HEK293 (cell line): ENCODE data around the gene ALLC.

Experiments used
- GLI2 ChIP-seq: fragments of 450-650 bp; formaldehyde crosslinking; IDR thresholded peaks from 2 replicates; pipeline ENCODE4; 2017; ENCODE audit warnings: missing biosample characterization, missing genetic modification characterization, low read depth, borderline replicate concordance
- ZEB2 ChIP-seq: fragments of 450-650 bp; formaldehyde crosslinking; IDR thresholded peaks from 2 replicates; pipeline ENCODE4 v1.5.1; 2016; ENCODE audit warnings: missing biosample characterization, missing genetic modification characterization
- ZFP3 ChIP-seq: fragments of 450-650 bp; formaldehyde crosslinking; IDR thresholded peaks from 2 replicates; pipeline ENCODE4 v1.5.1; 2016; ENCODE audit warnings: low read depth, missing biosample characterization, missing genetic modification characterization
- ZNF473 ChIP-seq: fragments of 450-650 bp; formaldehyde crosslinking; IDR thresholded peaks from 2 replicates; pipeline ENCODE4 v1.5.1; 2017; ENCODE audit warnings: missing biosample characterization, missing genetic modification characterization
- TF ChIP-seq, protein P1 (sequence below): fragments of 450-650 bp; formaldehyde crosslinking; IDR thresholded peaks from 2 replicates; pipeline ENCODE4 v1.5.1; 2016; ENCODE audit warnings: missing biosample characterization, missing genetic modification characterization
- TF ChIP-seq, protein P2 (sequence below): fragments of 450-650 bp; formaldehyde crosslinking; IDR thresholded peaks from 2 replicates; pipeline ENCODE4 v1.5.1; 2016; ENCODE audit warnings: missing biosample characterization, missing genetic modification characterization, low read depth

DNA sequence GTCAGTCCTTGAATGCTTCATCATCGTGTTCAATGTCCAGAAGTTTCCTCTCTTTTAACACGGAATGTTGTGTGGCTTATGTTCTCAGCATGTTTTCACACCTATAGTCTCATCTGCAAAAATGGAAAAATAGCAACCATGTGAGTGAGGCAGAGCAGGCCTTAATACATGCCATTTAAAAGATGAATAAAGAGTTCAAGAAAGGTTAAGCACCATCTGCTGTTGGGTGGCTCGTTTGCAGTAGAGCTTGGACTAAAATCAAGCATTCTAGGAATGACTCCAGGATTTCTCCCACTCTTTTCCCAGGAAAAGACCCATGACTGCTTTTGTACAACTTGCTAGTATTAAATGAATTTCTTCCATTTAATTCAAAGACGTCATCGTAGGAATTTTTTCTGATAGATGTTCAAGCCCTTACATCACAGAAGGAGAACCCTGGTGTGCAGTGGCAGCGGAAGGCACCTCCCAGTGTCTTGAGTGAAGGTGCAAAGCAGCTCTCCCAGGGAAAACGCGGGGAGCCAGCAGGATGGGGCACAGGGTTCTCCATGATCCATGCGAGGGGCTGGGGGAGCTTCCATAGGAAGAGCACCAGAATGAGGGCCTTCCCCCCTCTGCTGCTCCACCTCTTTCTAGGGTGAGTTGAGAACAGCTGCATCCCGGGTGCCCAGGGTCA lies 55.0 kb downstream of the ALLC start:
- no peak for TF ChIP-seq ZNF473 (tag by site-specific recombination)
- TF ChIP-seq, protein P1, sequence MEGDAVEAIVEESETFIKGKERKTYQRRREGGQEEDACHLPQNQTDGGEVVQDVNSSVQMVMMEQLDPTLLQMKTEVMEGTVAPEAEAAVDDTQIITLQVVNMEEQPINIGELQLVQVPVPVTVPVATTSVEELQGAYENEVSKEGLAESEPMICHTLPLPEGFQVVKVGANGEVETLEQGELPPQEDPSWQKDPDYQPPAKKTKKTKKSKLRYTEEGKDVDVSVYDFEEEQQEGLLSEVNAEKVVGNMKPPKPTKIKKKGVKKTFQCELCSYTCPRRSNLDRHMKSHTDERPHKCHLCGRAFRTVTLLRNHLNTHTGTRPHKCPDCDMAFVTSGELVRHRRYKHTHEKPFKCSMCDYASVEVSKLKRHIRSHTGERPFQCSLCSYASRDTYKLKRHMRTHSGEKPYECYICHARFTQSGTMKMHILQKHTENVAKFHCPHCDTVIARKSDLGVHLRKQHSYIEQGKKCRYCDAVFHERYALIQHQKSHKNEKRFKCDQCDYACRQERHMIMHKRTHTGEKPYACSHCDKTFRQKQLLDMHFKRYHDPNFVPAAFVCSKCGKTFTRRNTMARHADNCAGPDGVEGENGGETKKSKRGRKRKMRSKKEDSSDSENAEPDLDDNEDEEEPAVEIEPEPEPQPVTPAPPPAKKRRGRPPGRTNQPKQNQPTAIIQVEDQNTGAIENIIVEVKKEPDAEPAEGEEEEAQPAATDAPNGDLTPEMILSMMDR (tag by site-specific recombination) = no peak
- TF ChIP-seq, protein P2, sequence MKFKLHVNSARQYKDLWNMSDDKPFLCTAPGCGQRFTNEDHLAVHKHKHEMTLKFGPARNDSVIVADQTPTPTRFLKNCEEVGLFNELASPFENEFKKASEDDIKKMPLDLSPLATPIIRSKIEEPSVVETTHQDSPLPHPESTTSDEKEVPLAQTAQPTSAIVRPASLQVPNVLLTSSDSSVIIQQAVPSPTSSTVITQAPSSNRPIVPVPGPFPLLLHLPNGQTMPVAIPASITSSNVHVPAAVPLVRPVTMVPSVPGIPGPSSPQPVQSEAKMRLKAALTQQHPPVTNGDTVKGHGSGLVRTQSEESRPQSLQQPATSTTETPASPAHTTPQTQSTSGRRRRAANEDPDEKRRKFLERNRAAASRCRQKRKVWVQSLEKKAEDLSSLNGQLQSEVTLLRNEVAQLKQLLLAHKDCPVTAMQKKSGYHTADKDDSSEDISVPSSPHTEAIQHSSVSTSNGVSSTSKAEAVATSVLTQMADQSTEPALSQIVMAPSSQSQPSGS (tag by site-specific recombination) = no peak
- TF ChIP-seq GLI2 (tag by site-specific recombination) = no peak
- no peak for TF ChIP-seq ZFP3 (tag by site-specific recombination)
- TF ChIP-seq ZEB2 (tag by site-specific recombination) = no peak
